HCT116 (cell line): Measurements from ENCODE around the gene MRPS34. TPM values are rescaled to one million over a fixed set of nuclear protein-coding genes. Genes with fewer than 3 reads are reported as not detected.

Experiments
- ATAC-seq: fragments of 200-7000 bp; cut with Tn5 transposase; 2 replicates; pipeline ENCODE4 v1.9.1; 2020; ENCODE audit warnings: mild to moderate bottlenecking, moderate library complexity
- BruUV-seq: library from RNA; stranded (reverse); fragments of 400-500 nt; replicated peaks from 2 replicates; lab custom pipeline; 2021; lab: Mats Ljungman, UMichigan
- CTCF ChIA-PET: fragments of 300-600 bp; sonication (Branson Sonifier 250); formaldehyde crosslinking; loops from one replicate; lab custom pipeline; 2021; ENCODE audit warnings: antibody characterized with exemption; lab: Charles Lee
- POLR2A ChIA-PET: fragments of 300-600, 350-600 bp; sonication (Branson Sonifier 250); formaldehyde crosslinking; loops from one replicate; lab custom pipeline; 2021; ENCODE audit warnings: antibody characterized with exemption; lab: Charles Lee
- RAD21 ChIA-PET, 2 experiments: fragments of 300-600 bp; sonication (Branson Sonifier 250); formaldehyde crosslinking; loops; one replicate each; lab custom pipeline; 2023; ENCODE audit warnings: low total read pairs in 2 of 2; ENCODE audit not compliant: uncharacterized antibody in 2 of 2, unreplicated experiment in 2 of 2, low non-redundant PET in 1 of 2; lab: Charles Lee
- DNase-seq: peaks from one replicate; pipeline ENCODE4 v3.0.0-alpha.2; 2010; ENCODE audit warnings: low read depth, low spot score
- H2AFZ ChIP-seq: fragments of 200-600 bp; shearing (Covaris generic), sonication (generic); 2 replicates; pipeline ENCODE4 v1.6.1; 2017; ENCODE audit warnings: low read depth, mixed run types, mixed read lengths, antibody characterized with exemption, low read length; ENCODE audit not compliant: poor library complexity, severe bottlenecking
- H3K27ac ChIP-seq: 2 replicates; pipeline ENCODE4 v1.5.1; 2012; ENCODE audit warnings: low read depth, low read length
- H3K27me3 ChIP-seq: fragments of 200-600 bp; sonication (generic); 2 replicates; pipeline ENCODE4 v1.6.1; 2016; ENCODE audit warnings: mixed run types, low read length, mixed read lengths; ENCODE audit not compliant: insufficient read depth
- H3K36me3 ChIP-seq, 2 experiments: fragments of 200-500 bp in 1 of 2; fragments of 200-600 bp in 1 of 2; sonication (Bioruptor generic) in 1 of 2; sonication (generic) in 1 of 2; 2 replicates each; pipeline versions ENCODE4 v1.5.1 to v1.6.1; 2014 to 2016; ENCODE audit warnings: low read length in 2 of 2, inconsistent platforms in 1 of 2, mixed read lengths in 1 of 2, mixed run types in 1 of 2; ENCODE audit not compliant: insufficient read depth in 2 of 2, control insufficient read depth in 1 of 2
- H3K4me1 ChIP-seq, 2 experiments: fragments of 200-600 bp in 1 of 2; sonication (generic) in 1 of 2; 2 replicates each; pipeline versions ENCODE4 v1.5.1 to v1.6.1; 2012 to 2017; ENCODE audit warnings: low read length in 2 of 2, inconsistent platforms in 1 of 2, mild to moderate bottlenecking in 1 of 2, mixed read lengths in 1 of 2, mixed run types in 1 of 2, moderate library complexity in 1 of 2; ENCODE audit not compliant: insufficient read depth in 2 of 2, control insufficient read depth in 1 of 2
- H3K4me2 ChIP-seq: fragments of 200-600 bp; sonication (generic); 2 replicates; pipeline ENCODE4 v1.6.1; 2017; ENCODE audit warnings: mixed run types, low read length, mixed read lengths
- H3K4me3 ChIP-seq, 2 experiments: fragments of 200-600 bp in 1 of 2; sonication (generic) in 1 of 2; replicated peaks in 1 of 2; 2 replicates each; pipeline ENCODE4 v1.5.1; 2011 to 2016; ENCODE audit warnings: low read length in 2 of 2, control low read depth in 1 of 2, low read depth in 1 of 2, mild to moderate bottlenecking in 1 of 2, mixed read lengths in 1 of 2, mixed run types in 1 of 2
- H3K79me2 ChIP-seq: fragments of 200-600 bp; sonication (generic); 2 replicates; pipeline ENCODE4 v1.6.1; 2017; ENCODE audit warnings: mild to moderate bottlenecking, mixed run types, low read length, moderate library complexity, mixed read lengths; ENCODE audit not compliant: insufficient read depth
- H3K9ac ChIP-seq: fragments of 200-600 bp; sonication (generic); 2 replicates; pipeline ENCODE4 v1.6.1; 2016; ENCODE audit warnings: low read length, mixed read lengths
- H3K9me2 ChIP-seq: fragments of 200-600 bp; sonication (generic), shearing (Covaris generic); 2 replicates; pipeline ENCODE4 v1.6.1; 2017; ENCODE audit warnings: mixed run types, mild to moderate bottlenecking, moderate library complexity; ENCODE audit not compliant: insufficient read depth
- H3K9me3 ChIP-seq, 2 experiments: fragments of 200-500 bp in 1 of 2; fragments of 200-600 bp in 1 of 2; sonication (Bioruptor generic) in 1 of 2; sonication (generic) in 1 of 2; 2 replicates each; pipeline ENCODE4 v1.6.1; 2014 to 2017; ENCODE audit warnings: low read length in 2 of 2, mixed read lengths in 2 of 2, inconsistent platforms in 1 of 2, low read depth in 1 of 2, mild to moderate bottlenecking in 1 of 2, mixed run types in 1 of 2, moderate library complexity in 1 of 2; ENCODE audit not compliant: control insufficient read depth in 1 of 2, insufficient read depth in 1 of 2
- H4K20me1 ChIP-seq: fragments of 200-600 bp; sonication (generic), shearing (Covaris generic); 2 replicates; pipeline ENCODE4 v1.6.1; 2017; ENCODE audit warnings: mixed run types, mild to moderate bottlenecking, moderate library complexity; ENCODE audit not compliant: insufficient read depth
- CBX3 ChIP-seq: IDR thresholded peaks from 2 replicates; pipeline ENCODE4 v1.6.1; 2012; ENCODE audit warnings: low read depth
- CEBPB ChIP-seq: IDR thresholded peaks from 2 replicates; pipeline ENCODE4 v1.6.1; 2012; ENCODE audit warnings: low read depth
- EGR1 ChIP-seq: IDR thresholded peaks from 2 replicates; pipeline ENCODE4 v1.6.1; 2012; ENCODE audit warnings: low read depth
- ELF1 ChIP-seq: IDR thresholded peaks from 2 replicates; pipeline ENCODE4 v1.6.1; 2012; ENCODE audit warnings: low read depth, borderline replicate concordance
- EZH2phosphoT487 ChIP-seq: fragments of 200-600 bp; IDR thresholded peaks from 2 replicates; pipeline ENCODE4 v1.6.1; 2018; ENCODE audit warnings: antibody characterized with exemption, borderline replicate concordance
- FOSL1 ChIP-seq: IDR thresholded peaks from 2 replicates; pipeline ENCODE4 v1.6.1; 2012; ENCODE audit warnings: low read depth
- JUND ChIP-seq: IDR thresholded peaks from 2 replicates; pipeline ENCODE4 v1.6.1; 2012
- POLR2AphosphoS5 ChIP-seq: IDR thresholded peaks from 2 replicates; pipeline ENCODE4 v1.6.1; 2011; ENCODE audit warnings: mild to moderate bottlenecking, low read depth, low read length, moderate library complexity
- RAD21 ChIP-seq: IDR thresholded peaks from 2 replicates; pipeline ENCODE4 v1.6.1; 2012; ENCODE audit warnings: low read depth, mild to moderate bottlenecking
- SIN3A ChIP-seq: IDR thresholded peaks from 2 replicates; pipeline ENCODE4 v1.6.1; 2012; ENCODE audit warnings: low read depth
- SP1 ChIP-seq: IDR thresholded peaks from 2 replicates; pipeline ENCODE4 v1.6.1; 2012; ENCODE audit warnings: low read depth
- SRF ChIP-seq: IDR thresholded peaks from 2 replicates; pipeline ENCODE4 v1.6.1; 2012; ENCODE audit warnings: low read depth
- TCF7L2 ChIP-seq: IDR thresholded peaks from 2 replicates; pipeline ENCODE4 v1.7.0; 2011; ENCODE audit warnings: borderline replicate concordance, inconsistent platforms; ENCODE audit not compliant: insufficient read depth, insufficient read length; ENCODE audit errors: extremely low read depth
- YY1 ChIP-seq: IDR thresholded peaks from 2 replicates; pipeline ENCODE4 v1.6.1; 2011; ENCODE audit warnings: low read length, low read depth, moderate library complexity, mild to moderate bottlenecking; ENCODE audit not compliant: insufficient replicate concordance; ENCODE audit errors: extremely low read depth
- ZFX ChIP-seq: fragments of 450-650 bp; IDR thresholded peaks from 2 replicates; pipeline ENCODE4 v1.6.1; 2017
- intact Hi-C: fragments of 100-400 bp; cut with micrococcal nuclease; formaldehyde crosslinking; loops from 2 replicates; pipeline ENCODE4 v1.10.0; 2022
- total RNA-seq: library from RNA; stranded (reverse); gene quantifications from one replicate; pipeline ENCODE4 v1.2.1, GENCODE V29; 2021; ENCODE audit not compliant: unreplicated experiment
- TF ChIP-seq, protein P1 (sequence below): IDR thresholded peaks from 2 replicates; pipeline ENCODE4 v1.6.1; 2011; ENCODE audit warnings: mild to moderate bottlenecking, low read length, moderate library complexity; ENCODE audit not compliant: insufficient replicate concordance; ENCODE audit errors: extremely low read depth
- TF ChIP-seq, protein P2 (sequence below): IDR thresholded peaks from 2 replicates; pipeline ENCODE4 v1.6.1; 2012; ENCODE audit warnings: low read depth
- TF ChIP-seq, protein P3 (sequence below), 3 experiments: fragments of 200-600 bp in 1 of 3; sonication (generic) in 1 of 3; IDR thresholded peaks in 2 of 3; conservative IDR thresholded peaks in 1 of 3; 2 replicates each; pipeline ENCODE4 v1.5.1; 2012 to 2017; ENCODE audit warnings: low read depth in 2 of 3, low read length in 2 of 3, antibody characterized with exemption in 1 of 3, borderline replicate concordance in 1 of 3, control low read depth in 1 of 3, mild to moderate bottlenecking in 1 of 3, mixed read lengths in 1 of 3, mixed run types in 1 of 3, moderate library complexity in 1 of 3; ENCODE audit not compliant: insufficient read depth in 1 of 3
- TF ChIP-seq, protein P4 (sequence below): IDR thresholded peaks from 2 replicates; pipeline ENCODE4 v1.6.1; 2012
- TF ChIP-seq, protein P5 (sequence below): IDR thresholded peaks from 2 replicates; pipeline ENCODE4 v1.6.1; 2012

MRPS34 gene
- total RNA-seq, 1 experiment from 2014 or later = 200 TPM

DNA sequence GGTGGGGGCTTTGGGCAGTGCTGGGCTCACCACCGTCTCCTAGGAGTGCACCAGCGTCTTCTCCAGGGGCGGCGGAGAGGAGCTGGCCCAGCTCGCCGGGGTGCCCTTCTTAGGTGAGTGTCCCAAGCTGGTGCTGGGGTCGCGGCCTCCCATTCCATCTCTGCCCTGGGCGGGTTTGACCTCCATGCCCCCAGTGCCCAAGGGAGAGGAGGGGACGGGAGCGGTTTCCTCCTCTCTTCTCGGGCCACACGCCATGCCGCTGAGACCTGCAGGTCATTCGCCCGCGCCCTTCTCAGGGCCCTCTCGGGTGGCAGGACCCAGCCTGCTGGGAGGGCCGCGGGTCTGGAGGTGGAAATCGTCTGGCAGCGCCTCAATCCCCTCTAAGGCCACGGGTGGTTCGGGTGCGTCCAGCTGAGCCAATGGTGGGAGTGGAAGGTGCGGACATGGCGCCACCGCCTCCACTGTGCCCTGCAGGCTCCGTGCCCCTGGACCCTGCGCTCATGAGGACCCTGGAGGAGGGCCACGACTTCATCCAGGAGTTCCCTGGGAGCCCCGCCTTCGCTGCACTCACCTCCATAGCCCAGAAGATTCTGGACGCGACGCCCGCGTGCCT lies 15.3 kb upstream of the MRPS34 start:
- no peak for TF ChIP-seq SRF
- no peak for TF ChIP-seq SIN3A
- TF ChIP-seq YY1 = no peak
- TF ChIP-seq JUND = no peak
- no peak for TF ChIP-seq FOSL1
- TF ChIP-seq ZFX = no peak
- TF ChIP-seq TCF7L2 = no peak
- no peak for TF ChIP-seq POLR2AphosphoS5
- TF ChIP-seq, protein P1, sequence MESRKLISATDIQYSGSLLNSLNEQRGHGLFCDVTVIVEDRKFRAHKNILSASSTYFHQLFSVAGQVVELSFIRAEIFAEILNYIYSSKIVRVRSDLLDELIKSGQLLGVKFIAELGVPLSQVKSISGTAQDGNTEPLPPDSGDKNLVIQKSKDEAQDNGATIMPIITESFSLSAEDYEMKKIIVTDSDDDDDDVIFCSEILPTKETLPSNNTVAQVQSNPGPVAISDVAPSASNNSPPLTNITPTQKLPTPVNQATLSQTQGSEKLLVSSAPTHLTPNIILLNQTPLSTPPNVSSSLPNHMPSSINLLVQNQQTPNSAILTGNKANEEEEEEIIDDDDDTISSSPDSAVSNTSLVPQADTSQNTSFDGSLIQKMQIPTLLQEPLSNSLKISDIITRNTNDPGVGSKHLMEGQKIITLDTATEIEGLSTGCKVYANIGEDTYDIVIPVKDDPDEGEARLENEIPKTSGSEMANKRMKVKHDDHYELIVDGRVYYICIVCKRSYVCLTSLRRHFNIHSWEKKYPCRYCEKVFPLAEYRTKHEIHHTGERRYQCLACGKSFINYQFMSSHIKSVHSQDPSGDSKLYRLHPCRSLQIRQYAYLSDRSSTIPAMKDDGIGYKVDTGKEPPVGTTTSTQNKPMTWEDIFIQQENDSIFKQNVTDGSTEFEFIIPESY = no peak
- TF ChIP-seq, protein P2, sequence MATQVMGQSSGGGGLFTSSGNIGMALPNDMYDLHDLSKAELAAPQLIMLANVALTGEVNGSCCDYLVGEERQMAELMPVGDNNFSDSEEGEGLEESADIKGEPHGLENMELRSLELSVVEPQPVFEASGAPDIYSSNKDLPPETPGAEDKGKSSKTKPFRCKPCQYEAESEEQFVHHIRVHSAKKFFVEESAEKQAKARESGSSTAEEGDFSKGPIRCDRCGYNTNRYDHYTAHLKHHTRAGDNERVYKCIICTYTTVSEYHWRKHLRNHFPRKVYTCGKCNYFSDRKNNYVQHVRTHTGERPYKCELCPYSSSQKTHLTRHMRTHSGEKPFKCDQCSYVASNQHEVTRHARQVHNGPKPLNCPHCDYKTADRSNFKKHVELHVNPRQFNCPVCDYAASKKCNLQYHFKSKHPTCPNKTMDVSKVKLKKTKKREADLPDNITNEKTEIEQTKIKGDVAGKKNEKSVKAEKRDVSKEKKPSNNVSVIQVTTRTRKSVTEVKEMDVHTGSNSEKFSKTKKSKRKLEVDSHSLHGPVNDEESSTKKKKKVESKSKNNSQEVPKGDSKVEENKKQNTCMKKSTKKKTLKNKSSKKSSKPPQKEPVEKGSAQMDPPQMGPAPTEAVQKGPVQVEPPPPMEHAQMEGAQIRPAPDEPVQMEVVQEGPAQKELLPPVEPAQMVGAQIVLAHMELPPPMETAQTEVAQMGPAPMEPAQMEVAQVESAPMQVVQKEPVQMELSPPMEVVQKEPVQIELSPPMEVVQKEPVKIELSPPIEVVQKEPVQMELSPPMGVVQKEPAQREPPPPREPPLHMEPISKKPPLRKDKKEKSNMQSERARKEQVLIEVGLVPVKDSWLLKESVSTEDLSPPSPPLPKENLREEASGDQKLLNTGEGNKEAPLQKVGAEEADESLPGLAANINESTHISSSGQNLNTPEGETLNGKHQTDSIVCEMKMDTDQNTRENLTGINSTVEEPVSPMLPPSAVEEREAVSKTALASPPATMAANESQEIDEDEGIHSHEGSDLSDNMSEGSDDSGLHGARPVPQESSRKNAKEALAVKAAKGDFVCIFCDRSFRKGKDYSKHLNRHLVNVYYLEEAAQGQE = no peak
- no peak for TF ChIP-seq CBX3
- TF ChIP-seq, protein P3, sequence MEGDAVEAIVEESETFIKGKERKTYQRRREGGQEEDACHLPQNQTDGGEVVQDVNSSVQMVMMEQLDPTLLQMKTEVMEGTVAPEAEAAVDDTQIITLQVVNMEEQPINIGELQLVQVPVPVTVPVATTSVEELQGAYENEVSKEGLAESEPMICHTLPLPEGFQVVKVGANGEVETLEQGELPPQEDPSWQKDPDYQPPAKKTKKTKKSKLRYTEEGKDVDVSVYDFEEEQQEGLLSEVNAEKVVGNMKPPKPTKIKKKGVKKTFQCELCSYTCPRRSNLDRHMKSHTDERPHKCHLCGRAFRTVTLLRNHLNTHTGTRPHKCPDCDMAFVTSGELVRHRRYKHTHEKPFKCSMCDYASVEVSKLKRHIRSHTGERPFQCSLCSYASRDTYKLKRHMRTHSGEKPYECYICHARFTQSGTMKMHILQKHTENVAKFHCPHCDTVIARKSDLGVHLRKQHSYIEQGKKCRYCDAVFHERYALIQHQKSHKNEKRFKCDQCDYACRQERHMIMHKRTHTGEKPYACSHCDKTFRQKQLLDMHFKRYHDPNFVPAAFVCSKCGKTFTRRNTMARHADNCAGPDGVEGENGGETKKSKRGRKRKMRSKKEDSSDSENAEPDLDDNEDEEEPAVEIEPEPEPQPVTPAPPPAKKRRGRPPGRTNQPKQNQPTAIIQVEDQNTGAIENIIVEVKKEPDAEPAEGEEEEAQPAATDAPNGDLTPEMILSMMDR (IDR thresholded peaks at IDR 0.05 in 2 of 3, conservative IDR thresholded peaks at IDR 0.05 in 1 of 3; ENCODE audit: borderline replicate concordance in 1 of 3, insufficient read depth in 1 of 3, low read depth in 2 of 3, low read length in 2 of 3) = no peak
- TF ChIP-seq EGR1 = no peak
- no peak for TF ChIP-seq CEBPB
- TF ChIP-seq RAD21 = no peak
- TF ChIP-seq, protein P4, sequence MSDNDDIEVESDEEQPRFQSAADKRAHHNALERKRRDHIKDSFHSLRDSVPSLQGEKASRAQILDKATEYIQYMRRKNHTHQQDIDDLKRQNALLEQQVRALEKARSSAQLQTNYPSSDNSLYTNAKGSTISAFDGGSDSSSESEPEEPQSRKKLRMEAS = no peak
- TF ChIP-seq, protein P5, sequence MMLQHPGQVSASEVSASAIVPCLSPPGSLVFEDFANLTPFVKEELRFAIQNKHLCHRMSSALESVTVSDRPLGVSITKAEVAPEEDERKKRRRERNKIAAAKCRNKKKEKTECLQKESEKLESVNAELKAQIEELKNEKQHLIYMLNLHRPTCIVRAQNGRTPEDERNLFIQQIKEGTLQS = no peak
- no peak for TF ChIP-seq EZH2phosphoT487
- TF ChIP-seq SP1 = no peak
- no peak for TF ChIP-seq ELF1
- H3K4me2 ChIP-seq = no peak overlapping the region
- H4K20me1 ChIP-seq = no peaks in the 10 kb centered on the region
- H3K27ac ChIP-seq = no peak overlapping the region
- intact Hi-C loops = no loop called here
- H3K36me3 ChIP-seq = peaks cover 0 to 5% of the 10 kb centered on the region in 2 experiments; a peak in 2 of 4 replicates
- H3K9me3 ChIP-seq = no peaks in the 10 kb centered on the region
- CTCF ChIA-PET = no interaction called here
- no peaks in the 10 kb centered on the region for H3K27me3 ChIP-seq
- peaks cover 44% of the 10 kb centered on the region for H3K79me2 ChIP-seq
- no TSS peak for BruUV-seq
- H2AFZ ChIP-seq = no peak overlapping the region
- no peak for DNase-seq
- RAD21 ChIA-PET = no interaction called here
- H3K4me3 ChIP-seq = no peak overlapping the region
- no peak overlapping the region for H3K9ac ChIP-seq
- POLR2A ChIA-PET = no interaction called here
- peaks cover 0 to 6% of the 10 kb centered on the region in 2 experiments; a peak in 2 of 4 replicates for H3K4me1 ChIP-seq
- ATAC-seq = no peak
- no peaks in the 10 kb centered on the region for H3K9me2 ChIP-seq
